IPS DF 6.9 (cell line): ENCODE data around the gene OPALIN.

Source experiments
- DNase-seq: peaks from one replicate; pipeline ENCODE4 v3.0.0-alpha.2; 2013; ENCODE audit warnings: low read depth, low spot score
- H3K27ac ChIP-seq: one replicate; pipeline ENCODE4 v1.5.1; 2013; ENCODE audit warnings: low read length, control low read depth
- H3K27me3 ChIP-seq: 2 replicates; pipeline ENCODE4 v1.6.1; 2013; ENCODE audit warnings: mild to moderate bottlenecking, low read length; ENCODE audit not compliant: control insufficient read depth, insufficient read depth
- H3K36me3 ChIP-seq: 2 replicates; pipeline ENCODE4 v1.6.1; 2013; ENCODE audit warnings: low read length; ENCODE audit not compliant: control insufficient read depth, insufficient read depth
- H3K4me1 ChIP-seq: 2 replicates; pipeline ENCODE4 v1.6.1; 2013; ENCODE audit warnings: low read length; ENCODE audit not compliant: control insufficient read depth, insufficient read depth
- H3K4me3 ChIP-seq: 2 replicates; pipeline ENCODE4 v1.5.1; 2013; ENCODE audit warnings: mild to moderate bottlenecking, low read length
- H3K9me3 ChIP-seq: 2 replicates; pipeline ENCODE4 v1.6.1; 2013; ENCODE audit warnings: low read length, inconsistent platforms; ENCODE audit not compliant: control insufficient read depth, insufficient read depth
- WGBS: extraction: QIAGEN DNeasy Blood & Tissue Kit; methylation state at CpG from one replicate; pipeline ENCODE4 v1.1.7; 2013; ENCODE audit warnings: mixed read lengths, missing lambda C conversion rate; ENCODE audit not compliant: insufficient read length, insufficient coverage; 5-methylcytosine and 5-hydroxymethylcytosine counted together

Gene OPALIN

GRCh38 chr10:96359616-96360015 is 814 bp upstream of the OPALIN start:
- Histone ChIP-seq H3K9me3 (no peaks in the 10 kb centered on the region), H3K4me3 (no peak overlapping the region), H3K4me1 (no peaks in the 10 kb centered on the region), H3K27me3 (no peaks in the 10 kb centered on the region), H3K27ac (no peak overlapping the region), H3K36me3 (no peaks in the 10 kb centered on the region)
- no CpG with 5 or more reads among the region's 6 CpGs for WGBS
- no peak for DNase-seq

- no peaks in the 10 kb centered on the region for H3K27me3 ChIP-seq
- no peaks in the 10 kb centered on the region for H3K36me3 ChIP-seq
- H3K4me3 ChIP-seq, result no peak overlapping the region
- no CpG with 5 or more reads among the region's 8 CpGs for WGBS
- H3K4me1 ChIP-seq, result no peaks in the 10 kb centered on the region
- no peaks in the 10 kb centered on the region for H3K9me3 ChIP-seq
- no peak for DNase-seq
- H3K27ac ChIP-seq, result no peak overlapping the region
Observed at GRCh38 chr10:96357038-96357620, 1.7 kb downstream of the OPALIN start.

GRCh38 chr10:96352582-96352981 is 6.2 kb downstream of the OPALIN start:
- Histone ChIP-seq H3K4me3 (no peak overlapping the region), H3K9me3 (no peaks in the 10 kb centered on the region), H3K4me1 (no peaks in the 10 kb centered on the region), H3K27ac (no peak overlapping the region), H3K27me3 (no peaks in the 10 kb centered on the region), H3K36me3 (no peaks in the 10 kb centered on the region)
- WGBS, result no CpG with 5 or more reads among the region's 4 CpGs
- no peak for DNase-seq

- no peaks in the 10 kb centered on the region for H3K9me3 ChIP-seq
- H3K27ac ChIP-seq, result no peak overlapping the region
- no peak for DNase-seq
- H3K27me3 ChIP-seq, result no peaks in the 10 kb centered on the region
- no peaks in the 10 kb centered on the region for H3K4me1 ChIP-seq
- H3K36me3 ChIP-seq, result no peaks in the 10 kb centered on the region
- H3K4me3 ChIP-seq, result no peak overlapping the region
Observed at GRCh38 chr10:96352027-96352426, 6.8 kb downstream of the OPALIN start.

- peaks cover 3% of the 10 kb centered on the region; the same call in 1 of the 2 replicates for H3K4me1 ChIP-seq
- no peak for DNase-seq
- H3K27me3 ChIP-seq, result no peaks in the 10 kb centered on the region
- H3K4me3 ChIP-seq, result no peak overlapping the region
- no peaks in the 10 kb centered on the region for H3K36me3 ChIP-seq
- WGBS, result no CpG with 5 or more reads among the region's 1 CpG
- H3K27ac ChIP-seq, result no peak overlapping the region
- H3K9me3 ChIP-seq, result no peaks in the 10 kb centered on the region
Observed at GRCh38 chr10:96346295-96346694, 12.5 kb downstream of the OPALIN start.

- no peak overlapping the region for H3K4me3 ChIP-seq
- no peaks in the 10 kb centered on the region for H3K36me3 ChIP-seq
- WGBS, result no CpG with 5 or more reads among the region's 2 CpGs
- H3K27me3 ChIP-seq, result no peaks in the 10 kb centered on the region
- no peaks in the 10 kb centered on the region for H3K9me3 ChIP-seq
- DNase-seq, result no peak
- no peak overlapping the region for H3K27ac ChIP-seq
- peaks cover 3% of the 10 kb centered on the region; the same call in 1 of the 2 replicates for H3K4me1 ChIP-seq
Observed at GRCh38 chr10:96345222-96345621, 13.6 kb downstream of the OPALIN start.

GRCh38 chr10:96344178-96344577 is 14.6 kb downstream of the OPALIN start:
- Histone ChIP-seq H3K9me3 (no peaks in the 10 kb centered on the region), H3K27ac (no peak overlapping the region), H3K4me1 (peaks cover 3% of the 10 kb centered on the region; the same call in 1 of the 2 replicates), H3K36me3 (no peaks in the 10 kb centered on the region), H3K4me3 (no peak overlapping the region), H3K27me3 (no peaks in the 10 kb centered on the region)
- WGBS, result no CpG with 5 or more reads among the region's 4 CpGs
- DNase-seq, result no peak

GRCh38 chr10:96342402-96342801 is 16.4 kb downstream of the OPALIN start:
- no CpG with 5 or more reads among the region's 4 CpGs for WGBS
- Histone ChIP-seq H3K36me3 (no peaks in the 10 kb centered on the region), H3K27me3 (no peaks in the 10 kb centered on the region)

GRCh38 chr10:96341219-96342182 is 17.3 kb downstream of the OPALIN start:
- Histone ChIP-seq H3K27ac (no peak overlapping the region), H3K9me3 (no peaks in the 10 kb centered on the region), H3K4me3 (no peak overlapping the region), H3K27me3 (no peaks in the 10 kb centered on the region), H3K36me3 (no peaks in the 10 kb centered on the region), H3K4me1 (peaks cover 4% of the 10 kb centered on the region; the same call in 1 of the 2 replicates)
- no peak for DNase-seq
- no CpG with 5 or more reads among the region's 5 CpGs for WGBS

More at GRCh38 chr10:96342402-96342801, 16.4 kb downstream of the OPALIN start:
- H3K4me1 ChIP-seq, result peaks cover 4% of the 10 kb centered on the region; the same call in 1 of the 2 replicates
- no peaks in the 10 kb centered on the region for H3K9me3 ChIP-seq
- no peak overlapping the region for H3K4me3 ChIP-seq
- H3K27ac ChIP-seq, result no peak overlapping the region
- DNase-seq, result no peak

- H3K27me3 ChIP-seq, result no peaks in the 10 kb centered on the region
- 100% methylated on average over 1 of the region's 7 CpGs for WGBS
Observed at GRCh38 chr10:96339956-96340904, 18.6 kb downstream of the OPALIN start.

More at GRCh38 chr10:96339956-96340904, 18.6 kb downstream of the OPALIN start:
- H3K9me3 ChIP-seq, result no peaks in the 10 kb centered on the region
- H3K4me3 ChIP-seq, result no peak overlapping the region
- peaks cover 4% of the 10 kb centered on the region; the same call in 1 of the 2 replicates for H3K4me1 ChIP-seq
- no peak for DNase-seq
- H3K27ac ChIP-seq, result no peak overlapping the region
- no peaks in the 10 kb centered on the region for H3K36me3 ChIP-seq
